Effector CD4-positive, alpha-beta T cell (primary cell): ENCODE measurements around the gene HEXD.
"Not testable (repeated sequence)": the region's sequence is repeated elsewhere in the genome, so short reads cannot be mapped to it uniquely, and the experiment has no call there.

Experiments
- DNase-seq: peaks from one replicate; pipeline ENCODE4 v3.0.0-alpha.2; 2020
- total RNA-seq: gene quantifications from one replicate; lab custom pipeline; 2026; lab: John Stamatoyannopoulos, UW

Gene HEXD
- total RNA-seq, result 49.0 reads per million, percentile 67 among the genes with 10 or more reads in this experiment

DNA sequence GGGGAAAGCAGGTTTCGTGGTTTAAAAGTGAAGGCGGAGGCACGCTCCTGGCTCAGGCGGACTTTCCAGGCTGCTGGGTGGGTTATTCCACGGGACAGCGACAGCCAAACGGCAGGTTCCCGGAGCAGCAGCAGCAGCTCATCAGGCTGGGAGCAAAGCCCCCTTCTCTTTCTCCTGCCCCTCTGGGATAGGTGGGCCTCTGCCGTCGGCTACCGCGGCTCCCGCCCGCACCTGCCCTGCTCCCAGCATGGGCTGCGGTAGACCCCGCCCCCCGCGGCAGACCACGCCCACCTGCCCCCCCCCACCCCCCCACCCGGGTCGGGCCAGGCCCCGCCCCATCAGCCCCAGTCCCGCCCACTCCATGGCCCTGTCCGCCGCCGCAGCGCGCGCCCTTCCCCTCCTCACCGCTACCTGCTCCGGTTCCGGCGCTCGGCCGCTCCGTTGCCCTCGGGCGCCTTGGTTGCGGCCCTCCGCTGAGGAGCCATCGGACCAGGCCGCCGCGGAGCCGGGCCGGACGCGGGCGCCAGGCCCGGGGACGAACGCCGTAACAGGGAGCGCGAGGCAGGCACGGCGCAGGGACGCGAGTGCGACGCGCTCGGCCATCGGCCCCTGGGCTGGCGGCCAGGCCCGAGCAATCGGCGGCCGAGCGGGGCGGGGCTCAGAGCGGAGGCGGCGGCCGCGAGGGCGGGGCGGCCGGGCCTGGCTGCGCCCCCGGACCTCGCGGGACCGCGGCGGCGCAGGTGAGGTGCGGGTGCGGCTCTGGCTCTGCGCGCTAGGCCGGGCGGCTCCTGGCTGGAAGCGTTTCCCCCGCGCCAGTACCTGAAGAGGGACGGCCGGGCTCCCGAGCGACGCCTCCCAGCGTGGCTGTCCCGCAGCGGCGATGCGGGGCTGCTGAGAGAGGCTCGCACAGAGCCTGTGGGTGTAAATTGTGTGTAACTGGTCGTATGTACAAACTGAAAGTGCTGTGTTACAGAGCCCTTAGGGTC is at the start of gene HEXD, which contains the start of gene OGFOD3:
TSS of gene HEXD (plus strand) at position 347 of the 986 bp plus-strand sequence. CDS start 1,453 bp downstream, outside the sequence.
TSS of gene OGFOD3 (minus strand) at position 586 of the 986 bp plus-strand sequence. CDS start at position 485, 101 bp downstream.
- peak; percentile 78 for DNase-seq

DNA sequence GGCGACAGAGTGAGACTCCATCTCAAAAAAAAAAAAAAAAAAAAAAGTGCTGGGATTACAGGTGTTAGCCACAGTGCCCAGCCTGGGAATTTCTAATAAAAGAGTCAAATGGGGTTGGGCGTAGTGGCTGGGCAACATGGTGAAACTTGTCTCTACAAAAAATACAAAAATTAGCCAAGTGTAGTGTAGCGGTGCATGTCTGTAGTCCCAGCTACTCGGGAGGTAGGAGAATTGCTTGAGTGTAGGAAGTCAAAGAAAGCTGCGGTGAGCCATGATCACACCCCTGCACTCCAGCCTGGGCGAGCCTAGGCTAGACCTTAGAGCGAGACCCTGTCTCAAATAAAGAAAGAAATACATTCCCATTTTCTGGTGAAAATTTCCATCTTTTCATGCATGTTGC is 48.9 kb upstream of the HEXD start:
- no peak for DNase-seq

DNA sequence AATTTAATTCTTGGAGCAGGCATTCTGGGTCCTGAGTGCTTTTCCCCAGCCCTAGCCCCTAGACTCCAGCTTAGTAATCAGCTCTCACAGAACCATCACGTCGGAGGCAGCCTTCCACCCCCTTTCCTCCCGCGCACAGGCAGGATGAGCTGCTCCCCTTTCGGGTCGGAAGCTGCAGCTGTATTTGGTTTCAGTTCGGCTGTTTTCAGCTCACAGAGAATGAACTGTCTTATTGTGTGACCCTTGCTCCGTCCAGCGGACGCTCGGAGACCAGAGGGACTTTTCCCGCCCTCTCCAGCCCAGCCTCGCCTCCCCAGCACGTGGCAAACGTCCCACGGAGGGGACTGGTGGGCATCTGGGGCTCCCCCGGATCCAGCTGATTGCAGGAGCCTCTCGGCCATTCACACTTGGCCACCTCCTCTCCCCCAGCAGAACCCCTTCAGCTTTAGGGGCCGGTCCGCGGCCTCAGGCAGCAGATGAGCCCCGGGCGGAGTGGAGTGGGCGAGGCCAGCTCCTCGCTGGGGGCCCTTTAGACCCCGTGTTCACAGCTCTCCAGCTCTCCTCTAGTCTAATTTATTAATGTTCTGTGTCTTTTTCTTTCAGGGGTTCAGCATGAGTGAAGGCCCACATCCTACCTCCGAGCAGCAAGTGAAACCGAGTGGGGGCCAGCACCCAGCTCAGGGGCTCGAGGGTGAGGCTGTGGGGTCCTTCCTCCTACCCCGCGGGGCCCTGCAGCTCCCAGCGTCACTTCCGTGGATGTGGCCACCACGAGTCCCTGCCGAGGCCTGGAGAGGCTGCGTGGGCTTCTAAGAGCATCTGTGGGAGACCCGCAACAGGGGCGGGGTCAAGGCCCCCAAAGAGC is 47.4 kb upstream of the HEXD start:
- DNase-seq, result no peak

DNA sequence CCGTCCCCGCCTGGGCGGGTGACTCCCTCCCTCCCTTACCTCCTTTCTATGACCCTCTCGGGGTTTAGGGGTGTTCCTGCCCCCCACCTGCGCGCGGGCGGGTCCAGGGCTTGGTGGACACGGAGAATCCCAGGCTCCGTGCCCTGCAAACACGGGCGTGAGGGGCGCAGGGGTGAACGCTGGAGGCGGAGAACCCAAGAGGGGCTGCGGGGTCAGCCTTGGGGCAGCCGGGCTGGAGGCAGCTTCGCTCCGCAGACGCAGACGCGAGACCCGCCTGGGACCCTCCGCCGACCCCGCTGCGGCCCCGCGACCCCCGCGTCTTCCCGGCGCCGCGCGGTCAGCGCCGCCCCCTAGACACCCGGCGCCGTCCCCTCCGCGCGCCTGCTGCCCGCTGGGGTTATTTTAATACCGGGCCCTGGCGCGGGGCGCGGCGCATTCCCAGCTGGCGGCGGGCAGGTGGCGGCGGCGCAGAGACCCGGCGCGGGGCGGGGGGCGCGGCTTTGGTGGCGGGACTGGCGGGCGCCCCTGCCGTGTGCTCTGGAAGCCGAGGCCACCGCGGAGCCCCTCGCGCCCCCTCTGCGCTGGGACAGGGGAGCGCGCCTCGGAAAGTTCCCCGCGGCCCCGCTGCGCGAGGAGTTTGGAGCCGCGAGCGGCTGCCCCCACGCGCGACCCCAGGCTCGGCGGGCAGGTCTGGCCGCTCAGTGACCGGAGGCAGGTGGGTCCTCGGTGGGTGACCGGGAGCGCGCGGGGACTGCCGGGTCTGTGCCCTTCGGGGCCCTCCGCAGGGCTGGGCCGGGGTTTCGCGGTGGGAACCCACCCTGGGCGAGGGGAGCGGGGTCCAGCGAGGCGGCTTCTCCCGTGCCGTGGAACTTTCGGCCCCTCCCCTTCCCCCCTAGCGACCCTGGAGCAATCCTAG is 46.6 kb upstream of the HEXD start, which contains the start of gene UTS2R:
TSS of gene UTS2R (plus strand) at position 433 of the 916 bp plus-strand sequence. CDS start 2,560 bp downstream, outside the sequence.
- no peak for DNase-seq

DNA sequence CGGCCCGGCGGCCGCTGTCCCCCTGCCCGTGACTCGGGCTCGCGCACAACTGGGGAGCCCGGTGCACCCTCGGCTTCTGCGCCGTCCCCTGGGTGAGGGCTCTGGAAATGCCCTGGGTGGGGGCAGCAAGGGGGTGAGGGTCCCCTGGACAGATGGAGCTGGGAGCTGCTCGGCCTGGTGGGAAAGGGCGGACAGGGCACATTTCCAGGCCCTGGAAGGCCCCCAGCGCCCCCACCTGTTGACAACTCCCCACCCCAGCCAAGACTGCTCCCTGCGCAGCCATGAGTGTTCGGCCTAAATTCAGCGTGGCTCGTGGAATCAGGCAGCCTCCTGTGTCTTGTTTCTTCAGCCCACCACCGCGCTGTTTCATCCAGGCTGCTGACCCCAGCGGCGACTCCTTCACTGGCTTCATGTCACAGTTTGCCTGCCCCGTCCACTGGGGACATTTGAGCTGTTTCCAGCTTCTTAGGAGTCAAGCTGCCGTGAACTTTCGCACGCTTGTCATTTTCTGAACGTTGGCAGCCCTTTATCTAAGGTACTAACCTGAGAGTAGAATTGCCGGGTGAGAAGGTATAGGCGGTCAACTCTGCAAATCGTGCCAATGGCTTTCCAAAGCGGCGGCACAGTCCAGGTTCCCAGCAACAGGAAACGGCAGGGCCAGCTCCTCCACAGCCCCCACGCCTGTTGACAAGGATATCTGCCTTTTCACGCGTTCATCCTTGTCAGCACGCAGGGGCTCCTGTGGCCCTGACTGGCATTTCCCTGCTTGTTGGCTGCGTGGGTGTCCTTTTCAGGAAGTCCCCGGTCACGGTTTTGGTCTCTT is 45.7 kb upstream of the HEXD start:
- DNase-seq, result no peak

DNA sequence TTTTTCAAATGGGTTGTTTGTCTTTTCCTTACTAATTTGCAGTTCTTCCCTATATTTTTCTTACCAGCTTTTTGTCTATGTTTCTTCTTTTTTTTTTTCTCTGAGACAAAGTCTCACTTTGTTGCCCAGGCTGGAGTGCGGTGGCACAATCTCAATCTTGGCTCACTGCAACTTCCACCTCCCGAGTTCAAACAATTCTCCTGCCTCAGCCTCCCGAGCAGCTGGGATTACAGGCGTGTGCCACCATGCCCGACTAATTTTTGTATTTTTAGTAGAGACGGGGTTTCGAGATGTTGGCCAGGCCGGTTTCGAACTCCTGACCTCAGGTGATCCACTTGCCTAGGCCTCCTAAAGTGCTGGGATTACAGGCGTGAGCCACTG is 45.1 kb upstream of the HEXD start:
- DNase-seq, result not testable (repeated sequence)

DNA sequence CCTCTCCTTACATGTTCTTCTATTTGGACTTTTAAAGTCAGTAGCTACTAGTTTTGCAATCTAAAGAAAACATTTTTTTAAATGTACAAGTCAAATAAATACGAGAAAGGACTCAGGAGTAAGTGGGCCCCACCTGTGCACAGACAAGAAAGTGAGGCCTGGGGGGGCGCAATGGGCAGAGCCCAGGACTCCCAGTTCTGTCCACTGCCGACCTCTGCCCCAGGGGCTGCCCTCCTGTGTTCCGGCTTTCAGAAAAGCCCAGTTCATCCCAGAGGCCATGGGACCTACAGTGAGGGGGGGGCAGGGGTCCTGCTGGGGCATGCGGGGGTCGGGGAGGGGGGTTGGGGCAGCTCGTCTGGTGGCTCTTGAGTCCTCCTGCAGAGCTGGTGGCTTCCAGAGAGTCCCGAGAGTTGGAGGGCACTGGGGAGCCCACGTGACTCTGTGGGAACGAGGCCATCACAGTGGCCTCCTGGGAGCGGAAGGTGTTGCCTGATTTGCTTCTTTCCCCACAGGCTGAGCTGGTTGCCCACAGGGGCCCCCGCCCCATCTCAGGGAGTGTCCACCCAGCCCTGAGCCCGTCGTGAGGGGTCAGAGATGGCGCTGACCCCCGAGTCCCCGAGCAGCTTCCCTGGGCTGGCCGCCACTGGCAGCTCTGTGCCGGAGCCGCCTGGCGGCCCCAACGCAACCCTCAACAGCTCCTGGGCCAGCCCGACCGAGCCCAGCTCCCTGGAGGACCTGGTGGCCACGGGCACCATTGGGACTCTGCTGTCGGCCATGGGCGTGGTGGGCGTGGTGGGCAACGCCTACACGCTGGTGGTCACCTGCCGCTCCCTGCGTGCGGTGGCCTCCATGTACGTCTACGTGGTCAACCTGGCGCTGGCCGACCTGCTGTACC is 44.2 kb upstream of the HEXD start:
- no peak for DNase-seq

DNA sequence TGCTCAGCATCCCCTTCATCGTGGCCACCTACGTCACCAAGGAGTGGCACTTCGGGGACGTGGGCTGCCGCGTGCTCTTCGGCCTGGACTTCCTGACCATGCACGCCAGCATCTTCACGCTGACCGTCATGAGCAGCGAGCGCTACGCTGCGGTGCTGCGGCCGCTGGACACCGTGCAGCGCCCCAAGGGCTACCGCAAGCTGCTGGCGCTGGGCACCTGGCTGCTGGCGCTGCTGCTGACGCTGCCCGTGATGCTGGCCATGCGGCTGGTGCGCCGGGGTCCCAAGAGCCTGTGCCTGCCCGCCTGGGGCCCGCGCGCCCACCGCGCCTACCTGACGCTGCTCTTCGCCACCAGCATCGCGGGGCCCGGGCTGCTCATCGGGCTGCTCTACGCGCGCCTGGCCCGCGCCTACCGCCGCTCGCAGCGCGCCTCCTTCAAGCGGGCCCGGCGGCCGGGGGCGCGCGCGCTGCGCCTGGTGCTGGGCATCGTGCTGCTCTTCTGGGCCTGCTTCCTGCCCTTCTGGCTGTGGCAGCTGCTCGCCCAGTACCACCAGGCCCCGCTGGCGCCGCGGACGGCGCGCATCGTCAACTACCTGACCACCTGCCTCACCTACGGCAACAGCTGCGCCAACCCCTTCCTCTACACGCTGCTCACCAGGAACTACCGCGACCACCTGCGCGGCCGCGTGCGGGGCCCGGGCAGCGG is 43.4 kb upstream of the HEXD start:
- DNase-seq, result no peak

DNA sequence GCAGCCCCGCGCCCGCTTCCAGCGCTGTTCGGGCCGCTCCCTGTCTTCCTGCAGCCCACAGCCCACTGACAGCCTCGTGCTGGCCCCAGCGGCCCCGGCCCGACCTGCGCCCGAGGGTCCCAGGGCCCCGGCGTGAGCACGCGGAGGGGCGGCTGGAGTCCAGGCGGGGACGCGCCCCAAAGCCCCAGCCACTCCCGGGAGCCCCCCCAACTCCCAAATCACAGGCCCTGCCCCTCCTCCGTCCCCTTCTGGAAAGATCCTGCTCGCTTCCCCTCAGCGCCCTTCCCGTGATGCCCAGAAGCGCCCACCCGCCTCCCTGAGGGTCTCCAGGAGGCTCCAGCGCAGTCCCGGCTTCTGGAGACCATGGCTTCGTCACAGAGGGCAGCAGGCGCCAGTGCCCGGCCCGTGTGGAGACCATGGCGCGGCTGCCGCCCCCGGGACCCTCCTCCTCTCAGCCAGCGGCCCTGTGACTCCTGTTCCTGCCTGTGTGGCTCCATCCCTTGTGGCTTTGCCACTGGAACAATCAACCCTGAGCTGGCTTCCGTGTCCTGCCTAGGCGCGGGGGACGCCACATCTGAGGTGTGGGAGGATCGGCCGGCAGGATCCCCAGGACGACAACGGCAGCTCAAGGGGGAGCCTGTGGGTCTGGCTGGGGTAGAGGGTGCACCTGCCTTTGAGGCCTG is 42.6 kb upstream of the HEXD start:
- no peak for DNase-seq

DNA sequence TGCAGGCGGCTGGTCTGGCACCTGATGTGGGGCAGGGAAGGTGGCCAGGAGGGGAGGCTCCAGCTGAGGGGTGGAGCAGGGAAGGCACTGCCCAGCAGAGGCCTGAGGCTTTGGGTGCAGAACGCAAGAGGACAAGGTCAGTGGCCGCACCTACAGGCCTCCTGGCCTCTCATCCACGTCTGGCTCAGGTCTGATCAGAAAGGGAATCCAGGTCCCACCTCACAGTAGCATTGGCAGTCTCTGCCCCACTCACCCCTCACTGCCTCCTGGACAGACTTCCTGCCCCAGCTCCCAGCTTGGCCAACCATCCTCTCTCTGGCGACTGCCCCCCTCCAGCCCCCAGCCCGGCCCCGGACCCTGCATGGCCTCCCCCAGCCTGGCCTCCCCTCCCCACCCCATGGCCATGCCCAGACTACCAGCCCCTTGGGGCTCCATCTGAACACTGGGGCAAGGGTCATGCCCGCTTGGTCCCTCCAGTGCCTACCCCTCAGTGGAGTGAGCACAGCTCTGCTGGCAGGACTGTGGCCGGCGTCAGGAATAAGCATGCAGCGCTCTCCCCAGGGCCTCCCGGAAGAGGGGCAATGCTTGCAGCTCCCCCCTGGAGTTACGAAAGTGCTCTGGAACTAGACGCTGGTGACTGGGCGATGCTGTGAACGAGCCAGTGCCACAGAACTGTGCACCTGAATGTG is 42.0 kb upstream of the HEXD start:
- DNase-seq, result no peak

DNA sequence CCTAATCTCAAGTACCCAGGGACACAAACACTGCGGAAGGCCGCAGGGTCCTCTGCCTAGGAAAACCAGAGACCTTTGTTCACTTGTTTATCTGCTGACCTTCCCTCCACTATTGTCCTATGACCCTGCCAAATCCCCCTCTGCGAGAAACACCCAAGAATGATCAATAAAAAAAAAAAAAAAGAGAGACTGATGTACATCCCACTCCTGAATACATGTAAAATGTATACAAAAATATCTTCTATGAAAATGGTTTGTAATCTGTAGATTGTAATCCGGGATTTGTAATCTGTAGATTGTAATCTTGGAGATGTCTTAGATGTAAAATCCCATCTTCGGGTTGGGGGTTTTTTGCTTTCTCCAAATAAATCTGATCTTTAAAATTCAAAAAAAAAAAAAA is 40.9 kb upstream of the HEXD start:
- not testable (repeated sequence) for DNase-seq

DNA sequence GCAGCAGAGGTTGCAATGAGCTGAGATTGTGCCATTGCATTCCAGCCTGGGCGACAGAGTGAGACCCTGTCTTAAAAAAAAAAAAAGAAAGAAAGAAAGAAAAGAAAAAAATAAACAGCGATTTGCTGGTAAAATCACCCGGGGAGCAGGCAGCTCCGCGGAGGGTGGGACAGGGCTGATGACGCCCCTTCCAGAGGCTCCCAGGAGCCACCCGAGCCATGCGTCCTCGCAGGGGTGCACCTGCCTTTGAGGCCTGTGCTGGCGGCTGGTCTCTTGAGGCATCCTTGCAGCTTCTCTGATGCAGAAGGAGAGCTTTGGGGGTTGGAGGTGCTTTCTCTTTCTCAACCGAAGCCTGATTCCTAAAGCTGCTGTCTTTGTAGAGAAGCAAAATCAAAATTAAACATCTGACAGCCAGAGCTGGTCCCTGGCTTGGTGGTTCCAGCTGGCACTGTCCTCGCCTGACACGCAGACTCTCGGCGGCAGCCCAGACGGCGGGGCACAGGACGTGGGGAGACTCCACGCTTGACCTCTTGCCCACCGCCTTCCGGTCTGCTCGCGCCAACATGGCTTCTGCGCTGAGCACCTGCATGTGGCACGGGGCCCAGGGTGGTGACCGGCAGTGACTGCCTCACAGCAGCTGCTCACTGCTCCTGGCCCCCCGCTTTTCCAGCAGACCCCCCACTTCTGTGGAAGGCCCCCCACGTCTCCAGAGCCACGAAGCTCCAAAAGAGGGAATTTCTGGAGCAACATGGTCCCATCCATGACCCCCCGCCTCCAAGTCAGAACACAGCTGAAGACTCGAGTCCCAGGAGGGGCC is 40.0 kb upstream of the HEXD start:
- DNase-seq, result no peak

DNA sequence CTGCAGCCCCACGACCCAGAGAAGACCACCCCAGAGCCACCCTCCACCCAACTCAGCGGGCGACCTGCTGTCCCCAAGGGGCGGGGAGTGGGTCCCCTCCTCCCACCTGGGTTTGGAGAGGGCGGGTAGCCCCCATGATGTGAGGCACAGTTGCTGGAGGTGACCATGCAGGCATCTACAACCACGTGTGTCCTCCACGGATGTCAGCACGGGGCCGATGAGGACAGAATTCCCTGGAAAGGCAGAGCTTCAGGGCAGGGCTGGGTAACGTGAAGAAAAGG is 39.5 kb upstream of the HEXD start:
- DNase-seq, result no peak

DNA sequence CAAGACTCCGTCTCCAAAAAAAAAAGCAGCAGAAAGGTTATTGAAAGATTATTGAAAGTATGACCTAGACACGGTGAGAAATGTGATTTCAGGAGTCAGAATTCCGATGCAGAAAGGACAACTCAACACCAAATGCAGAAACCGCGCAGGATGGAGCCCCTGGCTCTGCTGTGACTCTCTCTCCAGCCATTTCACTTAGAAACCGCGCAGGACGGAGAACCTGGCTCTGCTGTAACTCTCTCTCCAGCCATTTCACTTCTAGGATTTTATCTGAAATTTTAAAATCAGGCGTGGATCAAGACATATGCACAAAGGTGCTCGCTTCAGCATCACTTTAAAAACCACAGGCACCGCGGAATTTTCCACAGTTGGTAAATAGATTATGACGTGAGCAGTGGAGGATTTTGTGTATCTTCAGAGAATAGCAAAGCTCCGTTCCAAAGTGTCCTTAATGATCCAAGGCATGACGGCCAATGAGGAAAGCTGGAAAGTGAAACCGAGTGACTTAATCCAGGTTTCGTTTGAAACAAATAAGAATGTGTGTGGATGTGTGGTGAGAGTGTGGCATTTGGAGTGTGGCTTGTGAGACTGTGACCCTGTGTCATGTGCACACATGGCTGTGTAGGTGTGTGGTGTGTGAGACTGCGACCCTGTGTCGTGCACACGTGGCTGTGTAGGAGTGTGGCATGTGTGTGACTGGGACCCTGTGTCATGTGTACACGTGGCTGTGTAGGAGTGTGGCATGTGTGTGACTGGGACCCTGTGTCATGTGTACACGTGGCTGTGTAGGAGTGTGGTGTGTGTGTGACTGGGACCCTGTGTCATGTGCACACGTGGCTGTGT is 37.1 kb upstream of the HEXD start:
- DNase-seq, result no peak

DNA sequence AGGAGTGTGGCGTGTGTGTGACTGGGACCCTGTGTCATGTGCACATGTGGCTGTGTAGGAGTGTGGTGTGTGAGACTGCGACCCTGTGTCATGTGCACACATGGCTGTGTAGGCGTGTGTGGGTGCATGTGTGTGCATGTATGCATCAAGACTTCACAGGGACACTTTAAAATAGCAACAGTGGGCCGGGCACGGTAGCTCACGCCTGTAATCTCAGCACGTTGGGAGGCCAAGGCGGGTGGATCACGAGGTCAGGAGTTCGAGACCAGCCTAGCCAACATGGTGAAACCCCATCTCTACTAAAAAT is 36.5 kb upstream of the HEXD start:
- not testable (repeated sequence) for DNase-seq

DNA sequence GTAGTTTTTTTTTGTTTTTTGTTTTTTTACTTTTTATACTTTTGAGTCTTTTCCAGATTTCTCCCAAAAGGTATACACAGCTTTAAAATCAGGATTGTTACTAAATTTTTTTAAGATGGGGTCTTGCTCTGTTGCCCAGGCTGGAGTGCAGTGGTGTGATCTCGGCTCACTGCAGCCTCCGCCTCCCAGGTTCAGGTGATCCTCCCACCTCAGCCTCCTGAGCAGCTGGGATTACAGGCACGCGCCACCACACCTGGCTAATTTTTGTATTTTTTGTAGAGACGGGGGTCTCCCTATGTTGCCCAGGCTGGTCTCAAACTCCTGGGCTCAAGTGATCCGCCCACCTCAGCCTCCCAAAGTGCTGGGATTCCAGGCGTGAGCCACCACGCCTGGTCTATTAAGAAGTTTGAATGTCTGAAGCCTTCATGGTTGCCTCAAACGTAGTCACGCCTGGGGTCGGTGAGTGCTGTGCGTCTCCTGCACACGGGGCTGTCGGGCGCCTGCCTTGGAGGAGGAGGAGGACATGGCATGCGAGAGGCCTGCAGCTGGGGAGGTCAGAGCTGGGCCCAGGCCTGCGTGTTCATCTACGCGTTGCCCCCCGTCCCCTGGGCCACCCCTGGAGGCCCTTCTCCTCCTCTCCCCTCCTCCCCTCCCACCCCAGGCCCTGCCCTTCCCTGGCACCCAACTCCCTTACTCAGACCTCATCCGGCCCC is 35.8 kb upstream of the HEXD start:
- not testable (repeated sequence) for DNase-seq
